H1 (cell line): Measurements from ENCODE around the gene LCLAT1. TPM values are rescaled to one million over a fixed set of nuclear protein-coding genes. Genes with fewer than 3 reads are reported as not detected.

Source experiments
- CHD7 ChIP-seq: fragments of 300-600 bp; sonication (generic); IDR thresholded peaks from 2 replicates; pipeline ENCODE4 v1.7.1; 2012; ENCODE audit warnings: low read length, moderate library complexity, mild to moderate bottlenecking, inconsistent platforms; ENCODE audit not compliant: insufficient replicate concordance
- E2F6 ChIP-seq: IDR thresholded peaks from 2 replicates; pipeline ENCODE4 v1.6.1; 2012; ENCODE audit warnings: inconsistent platforms
- EP300 ChIP-seq, 2 experiments: IDR thresholded peaks; 1 replicate in 1 of 2; 2 replicates in 1 of 2; pipeline ENCODE4 v1.6.1; 2011 to 2012; ENCODE audit warnings: low read depth in 2 of 2, low read length in 2 of 2, mild to moderate bottlenecking in 2 of 2, borderline replicate concordance in 1 of 2, inconsistent platforms in 1 of 2, moderate library complexity in 1 of 2
- EZH2 ChIP-seq: fragments of 200-600 bp; sonication (generic); IDR thresholded peaks from 2 replicates; pipeline ENCODE4 v1.7.1; 2012; ENCODE audit warnings: low read depth, mild to moderate bottlenecking, moderate library complexity, low read length, inconsistent platforms; ENCODE audit not compliant: severe bottlenecking
- HDAC2 ChIP-seq, 2 experiments: fragments of 300-600 bp in 1 of 2; sonication (generic) in 1 of 2; IDR thresholded peaks; 2 replicates each; pipeline ENCODE4 v1.6.1; 2011 to 2012; ENCODE audit warnings: low read depth in 2 of 2, low read length in 2 of 2, mild to moderate bottlenecking in 2 of 2, moderate library complexity in 2 of 2, borderline replicate concordance in 1 of 2, inconsistent platforms in 1 of 2
- NRF1 ChIP-seq: IDR thresholded peaks from 2 replicates; pipeline ENCODE4 v1.6.1; 2011; ENCODE audit warnings: mild to moderate bottlenecking, low read depth, low read length, improper control_type of control experiment
- POLR2AphosphoS5 ChIP-seq: IDR thresholded peaks from 2 replicates; pipeline ENCODE4 v1.6.1; 2011; ENCODE audit warnings: low read depth, low read length
- RNF2 ChIP-seq: fragments of 200-900, 300-1000 bp; sonication (generic); IDR thresholded peaks from 2 replicates; pipeline ENCODE4 v1.7.1; 2016; ENCODE audit warnings: borderline replicate concordance, low read depth, mild to moderate bottlenecking, antibody characterized with exemption, low read length; ENCODE audit not compliant: poor library complexity, severe bottlenecking; ENCODE audit errors: missing control alignments
- SIRT6 ChIP-seq: IDR thresholded peaks from one replicate; pipeline ENCODE4 v1.7.1; 2012; ENCODE audit warnings: low read length, inconsistent platforms
- ZNF274 ChIP-seq: IDR thresholded peaks from 2 replicates; pipeline ENCODE4 v1.7.0; 2012; ENCODE audit warnings: low read length, borderline replicate concordance; ENCODE audit errors: extremely low read depth
- polyA plus RNA-seq, 7 experiments: library from polyadenylated mRNA; depleted of rRNA in 3 of 7; stranded (reverse) in 5 of 7; unstranded in 2 of 7; fragments of >200 nt in 5 of 7; fragments of 200-250 nt in 2 of 7; gene quantifications; 1 replicate in 5 of 7; 2 replicates in 1 of 7; 4 replicates in 1 of 7; pipeline versions ENCODE4 v1.2.1 to v1.2.3, GENCODE V29; 2011 to 2013; ENCODE audit warnings: missing spikeins in 2 of 7, mixed read lengths in 2 of 7
- total RNA-seq: library from RNA; stranded (reverse); fragmentation: NEBNext Ultra II Directional; extraction: Animal tissue kit (Norgen Biotek cat#: 25700); gene quantifications from 2 replicates; pipeline ENCODE4 v1.2.1, GENCODE V29; 2021

LCLAT1 gene
- total and polyA plus RNA-seq, 2 of the 8 experiments (the other 6 are each of a cell fraction or from before 2014, with no cell fraction given), result 7.6 to 22.0 TPM

- TF ChIP-seq CHD7 (no peak), SIRT6 (no peak), EZH2 (no peak), E2F6 (no peak), POLR2AphosphoS5 (no peak), NRF1 (no peak), EP300 (IDR thresholded peaks at IDR 0.05; ENCODE audit: borderline replicate concordance in 1 of 2, low read depth in 2 of 2, low read length in 2 of 2) (no peak), RNF2 (no peak), HDAC2 (IDR thresholded peaks at IDR 0.05; ENCODE audit: borderline replicate concordance in 1 of 2, low read depth in 2 of 2, low read length in 2 of 2) (no peak), ZNF274 (no peak)
Observed at GRCh38 chr2:30611583-30611982, 164.5 kb downstream of the LCLAT1 start (continued).
